ENCODE data around the gene GMDS. TPM values are rescaled to one million over a fixed set of nuclear protein-coding genes. Genes with fewer than 3 reads are reported as not detected.

GMDS gene
- total RNA-seq, 1 experiment from 2014 or later, result 9.7 TPM

DNA sequence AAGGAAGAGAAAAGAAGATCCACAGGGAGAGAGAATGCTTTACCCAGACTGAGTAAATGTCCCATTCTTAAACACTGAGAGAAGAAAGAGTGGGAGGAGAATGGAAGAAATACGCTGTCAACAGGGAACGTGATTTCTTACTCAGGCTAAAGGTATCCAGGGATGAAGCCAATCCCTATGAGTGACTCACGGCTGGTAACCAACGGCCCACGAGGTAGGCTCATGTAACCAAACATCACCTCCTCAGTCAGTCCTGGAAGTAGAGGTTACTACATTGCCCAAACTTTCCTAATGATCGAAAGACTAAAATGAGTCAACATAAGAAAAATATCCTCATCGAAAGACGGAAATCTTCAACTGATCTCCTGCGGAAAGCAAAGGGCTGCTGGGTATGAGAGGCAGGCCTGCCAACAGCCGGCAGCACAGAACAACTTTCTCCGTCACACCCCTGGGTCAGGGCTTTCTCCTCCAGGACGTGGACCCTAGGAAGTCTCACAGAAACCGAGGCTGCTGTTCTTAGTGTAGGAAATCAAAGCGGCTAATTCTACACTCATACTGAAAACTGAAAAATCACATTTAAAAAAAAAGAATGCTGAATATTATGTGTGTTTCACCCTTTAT, 292.6 kb downstream of the GMDS start:
- no peak overlapping the region for H3K9ac ChIP-seq (ENCODE audit: low read length)
- H3K9me2 ChIP-seq (replicated peaks; ENCODE audit: insufficient read depth, low read length), result no peaks in the 10 kb centered on the region
- H3K27me3 ChIP-seq (ENCODE audit: low read length), result no peaks in the 10 kb centered on the region
- no peaks in the 10 kb centered on the region for H4K20me1 ChIP-seq (ENCODE audit: insufficient read depth, low read depth, low read length)
- DNase-seq, result no peak
- no peaks in the 10 kb centered on the region for H3K36me3 ChIP-seq (ENCODE audit: insufficient read depth, low read length)
- no peak overlapping the region for H3K4me2 ChIP-seq (ENCODE audit: low read depth, low read length, poor library complexity, severe bottlenecking)
- H3K27ac ChIP-seq (ENCODE audit: low read length), result no peak overlapping the region
- no peaks in the 10 kb centered on the region for H3K4me1 ChIP-seq (ENCODE audit: low read length)
- no peak overlapping the region for H2AFZ ChIP-seq (ENCODE audit: low read length)
- H3K4me3 ChIP-seq (ENCODE audit: low read length), result no peak overlapping the region
- no peaks in the 10 kb centered on the region for H3K9me3 ChIP-seq (ENCODE audit: low read length)
- H3K79me2 ChIP-seq (ENCODE audit: low read length), result no peaks in the 10 kb centered on the region

DNA sequence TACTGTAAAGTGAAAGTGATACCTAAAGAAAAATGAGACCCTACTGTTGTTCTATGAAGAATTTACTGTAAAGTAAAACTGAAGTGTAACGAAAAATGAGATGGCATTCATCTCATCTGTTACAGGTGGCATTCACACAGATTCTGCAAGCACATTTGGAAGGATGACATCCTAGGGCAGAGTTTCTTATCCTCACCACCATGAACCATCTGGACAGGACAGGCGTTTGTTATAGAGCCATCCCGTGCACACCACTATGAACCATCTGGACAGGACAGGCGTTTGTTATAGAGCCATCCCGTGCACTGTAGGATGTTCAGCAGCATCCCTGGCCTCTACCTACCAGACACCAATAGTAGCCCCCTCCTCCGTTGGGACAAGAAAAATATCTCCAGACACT, 294.8 kb downstream of the GMDS start:
- Histone ChIP-seq H3K79me2 (ENCODE audit: low read length) (no peaks in the 10 kb centered on the region), H3K9me3 (ENCODE audit: low read length) (no peaks in the 10 kb centered on the region), H2AFZ (ENCODE audit: low read length) (no peak overlapping the region), H3K9me2 (replicated peaks; ENCODE audit: insufficient read depth, low read length) (no peaks in the 10 kb centered on the region), H3K4me3 (ENCODE audit: low read length) (no peak overlapping the region), H3K9ac (ENCODE audit: low read length) (no peak overlapping the region), H3K27ac (ENCODE audit: low read length) (no peak overlapping the region), H3K4me1 (ENCODE audit: low read length) (no peaks in the 10 kb centered on the region), H3K36me3 (ENCODE audit: insufficient read depth, low read length) (no peaks in the 10 kb centered on the region), H3K27me3 (ENCODE audit: low read length) (no peaks in the 10 kb centered on the region), H3K4me2 (ENCODE audit: low read depth, low read length, poor library complexity, severe bottlenecking) (no peak overlapping the region), H4K20me1 (ENCODE audit: insufficient read depth, low read depth, low read length) (no peaks in the 10 kb centered on the region)
- no peak for DNase-seq

DNA sequence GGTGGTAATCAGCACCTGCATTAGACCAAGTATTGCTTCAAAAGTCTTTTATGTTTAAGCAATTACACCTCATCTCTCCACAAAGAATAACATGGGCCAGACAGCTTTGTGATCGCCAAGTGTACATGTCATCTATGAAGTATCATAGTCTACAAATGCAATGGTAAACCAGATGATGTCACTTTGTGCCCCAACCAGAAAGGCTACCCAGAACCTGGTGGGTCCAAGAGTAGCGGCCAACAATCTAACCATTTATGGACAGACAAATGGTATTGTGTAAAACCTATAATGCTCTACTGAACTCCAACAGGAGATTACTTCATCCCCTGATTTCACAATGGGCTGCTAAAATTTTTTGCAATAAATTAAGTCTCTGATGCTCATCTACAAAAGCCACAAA, 295.9 kb downstream of the GMDS start:
- Histone ChIP-seq H3K27ac (ENCODE audit: low read length) (no peak overlapping the region), H3K9me2 (replicated peaks; ENCODE audit: insufficient read depth, low read length) (no peaks in the 10 kb centered on the region), H3K9ac (ENCODE audit: low read length) (no peak overlapping the region), H3K9me3 (ENCODE audit: low read length) (no peaks in the 10 kb centered on the region), H3K27me3 (ENCODE audit: low read length) (no peaks in the 10 kb centered on the region), H4K20me1 (ENCODE audit: insufficient read depth, low read depth, low read length) (no peaks in the 10 kb centered on the region), H3K4me1 (ENCODE audit: low read length) (no peaks in the 10 kb centered on the region), H3K4me2 (ENCODE audit: low read depth, low read length, poor library complexity, severe bottlenecking) (no peak overlapping the region), H3K36me3 (ENCODE audit: insufficient read depth, low read length) (no peaks in the 10 kb centered on the region), H2AFZ (ENCODE audit: low read length) (no peak overlapping the region), H3K79me2 (ENCODE audit: low read length) (no peaks in the 10 kb centered on the region), H3K4me3 (ENCODE audit: low read length) (no peak overlapping the region)
- DNase-seq, result no peak

DNA sequence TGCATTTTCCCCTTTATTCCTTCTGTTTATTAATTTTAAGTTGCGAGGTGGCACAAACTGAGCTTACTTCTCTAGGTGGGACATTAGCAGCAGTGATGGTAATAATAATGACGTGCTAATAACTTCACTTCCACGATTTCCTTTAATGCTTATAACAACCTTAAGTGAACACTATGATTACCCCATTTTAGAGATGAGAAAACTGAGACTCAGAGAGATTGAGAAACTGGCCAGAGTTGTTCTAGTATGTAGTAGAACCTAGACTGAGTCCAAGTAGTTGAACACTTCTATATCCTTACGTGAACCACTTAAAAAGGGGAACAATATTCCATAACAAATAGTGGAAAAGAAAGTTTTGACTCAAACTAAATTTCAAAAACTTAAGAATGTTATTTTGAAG, 297.5 kb downstream of the GMDS start:
- no peak overlapping the region for H3K27ac ChIP-seq (ENCODE audit: low read length)
- H3K4me1 ChIP-seq (ENCODE audit: low read length), result no peaks in the 10 kb centered on the region
- no peak overlapping the region for H3K4me3 ChIP-seq (ENCODE audit: low read length)
- no peak for DNase-seq
- no peak overlapping the region for H3K9ac ChIP-seq (ENCODE audit: low read length)
- no peaks in the 10 kb centered on the region for H3K9me3 ChIP-seq (ENCODE audit: low read length)
- H3K79me2 ChIP-seq (ENCODE audit: low read length), result no peaks in the 10 kb centered on the region
- no peaks in the 10 kb centered on the region for H3K36me3 ChIP-seq (ENCODE audit: insufficient read depth, low read length)
- H3K4me2 ChIP-seq (ENCODE audit: low read depth, low read length, poor library complexity, severe bottlenecking), result no peak overlapping the region
- no peaks in the 10 kb centered on the region for H3K27me3 ChIP-seq (ENCODE audit: low read length)
- no peaks in the 10 kb centered on the region for H4K20me1 ChIP-seq (ENCODE audit: insufficient read depth, low read depth, low read length)
- H3K9me2 ChIP-seq (replicated peaks; ENCODE audit: insufficient read depth, low read length), result no peaks in the 10 kb centered on the region
- H2AFZ ChIP-seq (ENCODE audit: low read length), result no peak overlapping the region

- H3K4me1 ChIP-seq (ENCODE audit: low read length), result no peaks in the 10 kb centered on the region
- H3K9me3 ChIP-seq (ENCODE audit: low read length), result no peaks in the 10 kb centered on the region
- no peaks in the 10 kb centered on the region for H3K9me2 ChIP-seq (replicated peaks; ENCODE audit: insufficient read depth, low read length)
- H4K20me1 ChIP-seq (ENCODE audit: insufficient read depth, low read depth, low read length), result no peaks in the 10 kb centered on the region
- no peak overlapping the region for H3K4me3 ChIP-seq (ENCODE audit: low read length)
- H3K27ac ChIP-seq (ENCODE audit: low read length), result no peak overlapping the region
- H3K9ac ChIP-seq (ENCODE audit: low read length), result no peak overlapping the region
- H3K36me3 ChIP-seq (ENCODE audit: insufficient read depth, low read length), result no peaks in the 10 kb centered on the region
- no peak overlapping the region for H3K4me2 ChIP-seq (ENCODE audit: low read depth, low read length, poor library complexity, severe bottlenecking)
- no peak overlapping the region for H2AFZ ChIP-seq (ENCODE audit: low read length)
- H3K27me3 ChIP-seq (ENCODE audit: low read length), result no peaks in the 10 kb centered on the region
- no peak for DNase-seq
- H3K79me2 ChIP-seq (ENCODE audit: low read length), result no peaks in the 10 kb centered on the region
Measured at GRCh38 chr6:1946583-1946982, 298.8 kb downstream of the GMDS start.

DNA sequence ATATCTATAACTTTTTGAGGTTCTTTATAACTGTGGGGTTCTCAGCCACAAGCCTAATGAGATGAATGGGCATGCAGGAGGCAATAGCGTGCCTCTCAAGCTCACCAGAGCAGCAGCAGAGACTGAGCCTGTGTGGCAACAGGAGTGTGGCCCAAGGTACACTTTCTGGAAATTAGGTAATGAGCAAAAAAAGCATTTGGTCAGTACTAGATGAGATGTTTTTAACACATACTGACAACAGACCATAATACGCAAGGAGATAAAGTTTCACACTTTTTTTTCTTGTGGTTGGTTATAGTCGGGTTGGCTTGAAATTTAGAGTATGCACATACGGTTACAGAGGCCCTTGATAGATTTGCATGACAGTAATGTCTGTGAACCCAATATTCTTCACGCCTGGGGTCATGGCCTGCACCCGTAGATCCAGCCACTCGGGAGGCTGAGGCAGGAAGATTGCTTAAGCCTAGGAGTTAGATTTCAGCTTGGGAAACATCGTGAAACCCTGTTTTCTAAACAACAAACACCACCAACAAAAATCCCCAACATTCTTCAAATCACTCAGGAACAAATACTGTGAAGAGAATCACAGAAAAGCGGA, 300.1 kb downstream of the GMDS start:
- Histone ChIP-seq H3K4me1 (ENCODE audit: low read length) (no peaks in the 10 kb centered on the region), H3K9me3 (ENCODE audit: low read length) (no peaks in the 10 kb centered on the region), H3K9me2 (replicated peaks; ENCODE audit: insufficient read depth, low read length) (no peaks in the 10 kb centered on the region), H3K4me2 (ENCODE audit: low read depth, low read length, poor library complexity, severe bottlenecking) (no peak overlapping the region), H3K27me3 (ENCODE audit: low read length) (no peaks in the 10 kb centered on the region), H3K36me3 (ENCODE audit: insufficient read depth, low read length) (no peaks in the 10 kb centered on the region), H3K79me2 (ENCODE audit: low read length) (no peaks in the 10 kb centered on the region), H4K20me1 (ENCODE audit: insufficient read depth, low read depth, low read length) (no peaks in the 10 kb centered on the region), H3K27ac (ENCODE audit: low read length) (no peak overlapping the region), H3K4me3 (ENCODE audit: low read length) (no peak overlapping the region), H2AFZ (ENCODE audit: low read length) (no peak overlapping the region), H3K9ac (ENCODE audit: low read length) (no peak overlapping the region)
- DNase-seq, result no peak

DNA sequence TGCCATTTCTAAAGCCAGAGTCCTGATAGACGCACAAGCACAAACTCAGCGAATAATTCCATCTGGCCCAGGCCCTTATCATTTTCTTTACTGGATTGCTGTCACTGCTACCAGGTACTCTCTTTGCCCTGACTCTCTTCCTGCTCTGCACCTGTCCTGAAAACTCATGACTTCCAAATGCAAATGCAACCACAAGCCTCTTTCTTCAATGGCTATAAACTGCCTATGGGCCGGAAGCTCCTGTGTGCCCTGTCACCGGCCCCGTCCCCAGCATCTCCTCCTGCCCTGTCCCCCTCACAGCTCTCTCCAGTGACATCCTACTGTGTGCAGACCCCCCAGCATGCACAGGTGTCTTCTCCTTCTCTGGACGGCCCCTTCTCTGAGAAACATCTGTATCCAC, 302.6 kb downstream of the GMDS start:
- Histone ChIP-seq H3K27ac (ENCODE audit: low read length) (no peak overlapping the region), H3K9me2 (replicated peaks; ENCODE audit: insufficient read depth, low read length) (no peaks in the 10 kb centered on the region), H3K4me2 (ENCODE audit: low read depth, low read length, poor library complexity, severe bottlenecking) (no peak overlapping the region), H3K9me3 (ENCODE audit: low read length) (no peaks in the 10 kb centered on the region), H3K4me3 (ENCODE audit: low read length) (no peak overlapping the region), H3K27me3 (ENCODE audit: low read length) (no peaks in the 10 kb centered on the region), H3K9ac (ENCODE audit: low read length) (no peak overlapping the region), H4K20me1 (ENCODE audit: insufficient read depth, low read depth, low read length) (no peaks in the 10 kb centered on the region), H3K79me2 (ENCODE audit: low read length) (no peaks in the 10 kb centered on the region), H2AFZ (ENCODE audit: low read length) (no peak overlapping the region), H3K4me1 (ENCODE audit: low read length) (no peaks in the 10 kb centered on the region), H3K36me3 (ENCODE audit: insufficient read depth, low read length) (no peaks in the 10 kb centered on the region)
- no peak for DNase-seq

DNA sequence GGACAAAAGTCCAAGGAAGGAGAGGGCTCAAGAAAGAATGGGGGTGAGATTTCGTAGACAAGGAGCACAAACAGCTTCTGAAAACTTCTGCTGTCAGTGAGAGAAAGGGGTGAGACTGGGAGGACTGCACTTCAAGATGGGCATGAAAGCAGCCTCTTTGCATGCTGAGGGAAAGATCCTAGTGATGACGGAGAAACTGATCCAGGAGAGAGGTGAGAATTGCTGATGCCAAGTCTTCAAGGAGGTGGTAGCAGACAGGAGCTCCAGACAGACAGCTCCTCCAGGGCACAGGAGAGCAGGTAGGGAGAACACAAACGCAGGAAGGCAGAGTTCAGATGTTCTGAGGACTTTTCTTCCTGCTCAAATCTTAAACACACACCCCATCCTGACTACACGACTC, 303.9 kb downstream of the GMDS start:
- no peak overlapping the region for H3K9ac ChIP-seq (ENCODE audit: low read length)
- H3K4me2 ChIP-seq (ENCODE audit: low read depth, low read length, poor library complexity, severe bottlenecking), result no peak overlapping the region
- H3K4me1 ChIP-seq (ENCODE audit: low read length), result no peaks in the 10 kb centered on the region
- H3K27ac ChIP-seq (ENCODE audit: low read length), result no peak overlapping the region
- no peak overlapping the region for H2AFZ ChIP-seq (ENCODE audit: low read length)
- H3K36me3 ChIP-seq (ENCODE audit: insufficient read depth, low read length), result no peaks in the 10 kb centered on the region
- H3K4me3 ChIP-seq (ENCODE audit: low read length), result no peak overlapping the region
- H3K27me3 ChIP-seq (ENCODE audit: low read length), result no peaks in the 10 kb centered on the region
- DNase-seq, result no peak
- no peaks in the 10 kb centered on the region for H3K9me3 ChIP-seq (ENCODE audit: low read length)
- no peaks in the 10 kb centered on the region for H3K79me2 ChIP-seq (ENCODE audit: low read length)
- H4K20me1 ChIP-seq (ENCODE audit: insufficient read depth, low read depth, low read length), result no peaks in the 10 kb centered on the region
- no peaks in the 10 kb centered on the region for H3K9me2 ChIP-seq (replicated peaks; ENCODE audit: insufficient read depth, low read length)
